Ovary (tissue), 3 donors: ENCODE data around the gene ZBTB2.

Source experiments
- CTCF ChIP-seq, 3 donors: fragments of 450-650 bp in 2 of 3; fragments of 200-600 bp in 1 of 3; IDR thresholded peaks; one replicate each; pipeline versions ENCODE4 v1.5.1 to v1.8.0; 2016 to 2022; ENCODE audit warnings: antibody characterized with exemption in 3 of 3, mild to moderate bottlenecking in 1 of 3
- EP300 ChIP-seq: sonication (generic); formaldehyde crosslinking; IDR thresholded peaks from one replicate; pipeline ENCODE4 v1.6.1; 2017; ENCODE audit warnings: antibody characterized with exemption
- POLR2A ChIP-seq: fragments of 450-650 bp; IDR thresholded peaks from one replicate; pipeline ENCODE4 v1.6.1; 2017; ENCODE audit warnings: antibody characterized with exemption, mild to moderate bottlenecking, moderate library complexity
- donor health status: DM: no; HTN: no; CAD: no.

GRCh38 chr6:151357758-151358436, 33.5 kb downstream of the ZBTB2 start:
- TF ChIP-seq CTCF (IDR thresholded peaks at IDR 0.05) (no peak), POLR2A (no peak), EP300 (no peak)
